ENCODE measurements around the gene LRIG3. TPM values are rescaled to one million over a fixed set of nuclear protein-coding genes. Genes with fewer than 3 reads are reported as not detected.

LRIG3 gene
- total and polyA plus RNA-seq, 2 of the 4 experiments (the other 2 are of a cell fraction), result 26.4 to 71.2 TPM

DNA sequence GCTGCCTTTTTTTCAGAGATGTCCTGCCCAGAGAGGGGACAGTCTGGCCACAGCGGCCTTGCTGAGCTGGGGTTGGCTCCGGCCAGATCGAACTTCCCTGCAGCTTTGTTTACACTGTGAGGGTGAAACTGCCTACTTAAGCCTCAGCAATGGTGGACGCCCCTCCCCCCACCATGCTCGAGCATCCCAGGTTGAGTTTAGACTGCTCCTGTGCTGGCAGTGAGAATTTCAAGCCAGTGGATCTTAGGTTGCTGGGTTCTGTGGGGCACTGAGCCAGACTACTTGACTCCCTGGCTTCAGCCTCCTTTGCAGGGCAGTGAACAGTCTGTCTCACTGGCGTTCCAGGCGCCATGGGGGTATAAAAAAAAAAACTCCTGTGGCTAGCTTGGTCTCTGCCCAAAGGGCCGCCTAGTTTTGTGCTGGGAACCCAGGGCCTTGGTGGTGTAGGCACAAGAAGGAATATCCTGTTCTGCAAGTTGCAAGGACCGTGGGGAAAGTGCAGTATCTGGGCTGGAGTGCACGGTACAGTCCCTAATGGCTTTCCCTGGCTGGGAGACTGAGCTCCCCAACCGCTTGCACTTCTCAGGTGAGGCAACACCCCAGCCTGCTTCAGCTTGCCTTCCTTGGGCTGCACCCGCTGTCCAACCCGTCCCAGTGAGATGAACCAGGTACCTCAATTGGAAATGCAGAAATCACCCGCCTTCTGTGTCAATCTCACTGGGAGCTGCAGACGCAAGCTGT, 79.1 kb downstream of the LRIG3 start:
- Histone ChIP-seq H3K9me1 (ENCODE audit: insufficient read depth, low read length) (no peaks in the 10 kb centered on the region), H3K79me1 (ENCODE audit: low read depth in 1 of 2, low read length in 2 of 2) (no peaks in the 10 kb centered on the region), H2AK9ac (replicated peaks; ENCODE audit: low read depth, low read length, poor library complexity) (peak overlapping the region; percentile 1), H3K9ac (ENCODE audit: low read depth, low read length) (no peak overlapping the region), H3K56ac (ENCODE audit: extremely low read depth, insufficient read depth, low read length) (no peak overlapping the region), H2AFZ (replicated peaks; ENCODE audit: low read length, poor library complexity) (no peak overlapping the region), H3K4ac (ENCODE audit: low read depth, low read length) (no peak overlapping the region), H3K36me3 (ENCODE audit: control insufficient read depth, insufficient read depth, low read length) (no peaks in the 10 kb centered on the region), H3K9me3 (ENCODE audit: control insufficient read depth, insufficient read depth, low read length) (peaks cover 3% of the 10 kb centered on the region; the same call in 1 of the 2 replicates), H3K4me3 (ENCODE audit: insufficient read depth, low read depth, low read length) (no peak overlapping the region), H4K91ac (ENCODE audit: insufficient read depth, low read depth, low read length) (no peak overlapping the region), H4K8ac (ENCODE audit: low read depth in 2 of 2, low read length in 2 of 2) (no peak overlapping the region), H3K4me2 (ENCODE audit: low read depth, low read length) (no peak overlapping the region), H2BK15ac (ENCODE audit: low read depth, low read length) (no peak overlapping the region), H2BK20ac (ENCODE audit: low read depth, low read length) (no peak overlapping the region), H2BK120ac (ENCODE audit: low read depth, low read length) (no peak overlapping the region), H3K23ac (ENCODE audit: low read depth, low read length) (no peak overlapping the region), H2AK5ac (ENCODE audit: low read depth, low read length) (no peak overlapping the region), H3K14ac (replicated peaks; ENCODE audit: low read depth, low read length) (no peak overlapping the region), H3K27me3 (ENCODE audit: control insufficient read depth, insufficient read depth, low read length) (no peaks in the 10 kb centered on the region), H4K20me1 (ENCODE audit: insufficient read depth, low read length) (no peaks in the 10 kb centered on the region), H3K4me1 (ENCODE audit: control insufficient read depth, insufficient read depth, low read length) (no peaks in the 10 kb centered on the region), H2BK5ac (ENCODE audit: low read depth, low read length, poor library complexity, severe bottlenecking) (no peak overlapping the region), H3K27ac (ENCODE audit: insufficient read depth, low read length) (no peak overlapping the region), H4K5ac (ENCODE audit: low read depth, low read length) (no peak overlapping the region), H3K18ac (ENCODE audit: low read depth, low read length) (no peak overlapping the region)
- ChIA-PET CTCF (interaction anchor here (0.7 kb wide), 1 partner anchor 200 kb away, joined by 3 read pairs; no protein-coding TSS in a partner anchor), POLR2A (ENCODE audit: unreplicated experiment) (no interaction called here)
- TF ChIP-seq RCOR1 (IDR thresholded peaks at IDR 0.05; ENCODE audit: insufficient replicate concordance, low read length) (no peak), SMC3 (IDR thresholded peaks at IDR 0.05; ENCODE audit: low read depth, low read length) (no peak), RFX5 (IDR thresholded peaks at IDR 0.05; ENCODE audit: low read depth, low read length) (no peak), MXI1 (IDR thresholded peaks at IDR 0.05; ENCODE audit: borderline replicate concordance, low read depth, low read length) (no peak), FOS (IDR thresholded peaks at IDR 0.05; ENCODE audit: low read depth, low read length) (no peak), RAD21 (IDR thresholded peaks at IDR 0.05; ENCODE audit: low read length) (no peak), MAFK (IDR thresholded peaks at IDR 0.05; ENCODE audit: low read depth, low read length) (no peak), BHLHE40 (IDR thresholded peaks at IDR 0.05; ENCODE audit: low read depth, low read length) (no peak), NFE2L2 (IDR thresholded peaks at IDR 0.05; ENCODE audit: low read depth, low read length) (no peak), CHD1 (IDR thresholded peaks at IDR 0.05; ENCODE audit: low read depth, low read length) (no peak), POLR2A (IDR thresholded peaks at IDR 0.05; ENCODE audit: low read depth, low read length) (no peak)
- TF ChIP-seq, protein P1, sequence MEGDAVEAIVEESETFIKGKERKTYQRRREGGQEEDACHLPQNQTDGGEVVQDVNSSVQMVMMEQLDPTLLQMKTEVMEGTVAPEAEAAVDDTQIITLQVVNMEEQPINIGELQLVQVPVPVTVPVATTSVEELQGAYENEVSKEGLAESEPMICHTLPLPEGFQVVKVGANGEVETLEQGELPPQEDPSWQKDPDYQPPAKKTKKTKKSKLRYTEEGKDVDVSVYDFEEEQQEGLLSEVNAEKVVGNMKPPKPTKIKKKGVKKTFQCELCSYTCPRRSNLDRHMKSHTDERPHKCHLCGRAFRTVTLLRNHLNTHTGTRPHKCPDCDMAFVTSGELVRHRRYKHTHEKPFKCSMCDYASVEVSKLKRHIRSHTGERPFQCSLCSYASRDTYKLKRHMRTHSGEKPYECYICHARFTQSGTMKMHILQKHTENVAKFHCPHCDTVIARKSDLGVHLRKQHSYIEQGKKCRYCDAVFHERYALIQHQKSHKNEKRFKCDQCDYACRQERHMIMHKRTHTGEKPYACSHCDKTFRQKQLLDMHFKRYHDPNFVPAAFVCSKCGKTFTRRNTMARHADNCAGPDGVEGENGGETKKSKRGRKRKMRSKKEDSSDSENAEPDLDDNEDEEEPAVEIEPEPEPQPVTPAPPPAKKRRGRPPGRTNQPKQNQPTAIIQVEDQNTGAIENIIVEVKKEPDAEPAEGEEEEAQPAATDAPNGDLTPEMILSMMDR (conservative IDR thresholded peaks at IDR 0.05; ENCODE audit: low read depth, low read length), result no peak
- TF ChIP-seq, protein P2, sequence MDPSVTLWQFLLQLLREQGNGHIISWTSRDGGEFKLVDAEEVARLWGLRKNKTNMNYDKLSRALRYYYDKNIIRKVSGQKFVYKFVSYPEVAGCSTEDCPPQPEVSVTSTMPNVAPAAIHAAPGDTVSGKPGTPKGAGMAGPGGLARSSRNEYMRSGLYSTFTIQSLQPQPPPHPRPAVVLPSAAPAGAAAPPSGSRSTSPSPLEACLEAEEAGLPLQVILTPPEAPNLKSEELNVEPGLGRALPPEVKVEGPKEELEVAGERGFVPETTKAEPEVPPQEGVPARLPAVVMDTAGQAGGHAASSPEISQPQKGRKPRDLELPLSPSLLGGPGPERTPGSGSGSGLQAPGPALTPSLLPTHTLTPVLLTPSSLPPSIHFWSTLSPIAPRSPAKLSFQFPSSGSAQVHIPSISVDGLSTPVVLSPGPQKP (IDR thresholded peaks at IDR 0.05; ENCODE audit: borderline replicate concordance, low read depth, low read length), result no peak
- intact Hi-C loops (cut with micrococcal nuclease) (no loop called here), in situ Hi-C loops (cut with MboI; ENCODE audit: low sequenced_read_pairs) (no loop called here), dilution Hi-C loops (cut with HindIII; ENCODE audit: low sequenced_read_pairs, unreplicated experiment) (no loop called here)
- no TSS peak for BruUV-seq (replicated peaks)
- ATAC-seq (ENCODE audit: low read depth), result no peak
- WGBS, 2 experiments (ENCODE audit: extremely low coverage in 2 of 2, insufficient read length in 1 of 2), result 94% methylated on average over 3 of the region's 15 CpGs; no CpG with 5 or more reads in 1 of the 2 experiments
- DNase-seq, result no peak
